CD14-positive monocyte (primary cell): ENCODE data around the gene THSD4. TPM values are rescaled to one million over a fixed set of nuclear protein-coding genes. Genes with fewer than 3 reads are reported as not detected.
A peak's percentile ranks its signal among the peaks of the same experiment; 100 is the strongest.

Experiments used
- DNase-seq, 3 donors: peaks; one replicate each; pipeline ENCODE4 v3.0.0-alpha.2; 2011 to 2022
- H2AFZ ChIP-seq: 2 replicates; pipeline ENCODE4 v1.6.0; 2012; ENCODE audit warnings: mild to moderate bottlenecking, low read depth, low read length, inconsistent platforms; ENCODE audit not compliant: insufficient read depth, poor library complexity, severe bottlenecking
- H3K27ac ChIP-seq, 2 donors: 1 replicate in 1 of 2; 2 replicates in 1 of 2; pipeline ENCODE4 v1.5.1; 2012 to 2013; ENCODE audit warnings: low read length in 2 of 2, control low read depth in 1 of 2, inconsistent platforms in 1 of 2, low read depth in 1 of 2, mild to moderate bottlenecking in 1 of 2
- H3K27me3 ChIP-seq, 2 donors: one replicate each; pipeline versions ENCODE4 v1.6.0 to v1.6.1; 2011 to 2013; ENCODE audit warnings: low read length in 2 of 2; ENCODE audit not compliant: control insufficient read depth in 2 of 2, insufficient read depth in 2 of 2
- H3K36me3 ChIP-seq, 2 donors: replicated peaks in 1 of 2; 1 replicate in 1 of 2; 2 replicates in 1 of 2; pipeline versions ENCODE4 v1.5.1 to v1.6.1; 2012 to 2013; ENCODE audit warnings: low read length in 2 of 2, control low read depth in 1 of 2, inconsistent platforms in 1 of 2, mild to moderate bottlenecking in 1 of 2; ENCODE audit not compliant: insufficient read depth in 2 of 2, control insufficient read depth in 1 of 2
- H3K4me1 ChIP-seq, 2 donors: 1 replicate in 1 of 2; 2 replicates in 1 of 2; pipeline versions ENCODE4 v1.5.1 to v1.6.1; 2012 to 2013; ENCODE audit warnings: low read length in 2 of 2, control low read depth in 1 of 2, inconsistent platforms in 1 of 2, mild to moderate bottlenecking in 1 of 2, moderate library complexity in 1 of 2; ENCODE audit not compliant: insufficient read depth in 2 of 2, control insufficient read depth in 1 of 2
- H3K4me2 ChIP-seq: replicated peaks from 2 replicates; pipeline ENCODE3; 2012; ENCODE audit warnings: low read length, moderate library complexity, mild to moderate bottlenecking; ENCODE audit not compliant: poor library complexity, severe bottlenecking; ENCODE audit errors: extremely low read depth
- H3K4me3 ChIP-seq, 3 experiments: fragments of 200-600 bp in 1 of 3; sonication (generic) in 1 of 3; replicated peaks in 1 of 3; 1 replicate in 2 of 3; 2 replicates in 1 of 3; pipeline ENCODE4 v1.5.1; 2011 to 2013; ENCODE audit warnings: low read length in 3 of 3, mild to moderate bottlenecking in 3 of 3, control low read depth in 2 of 3, low read depth in 2 of 3, inconsistent platforms in 1 of 3, moderate library complexity in 1 of 3
- H3K79me2 ChIP-seq: 2 replicates; pipeline ENCODE4 v1.6.0; 2012; ENCODE audit warnings: mild to moderate bottlenecking, control low read depth, inconsistent platforms, low read length, moderate library complexity; ENCODE audit not compliant: insufficient read depth
- H3K9ac ChIP-seq: 2 replicates; pipeline ENCODE4 v1.6.0; 2017; ENCODE audit warnings: low read length, mild to moderate bottlenecking; ENCODE audit not compliant: insufficient read depth, poor library complexity, severe bottlenecking
- H3K9me3 ChIP-seq, 2 donors: replicated peaks in 1 of 2; 1 replicate in 1 of 2; 2 replicates in 1 of 2; pipeline versions ENCODE4 v1.5.1 to v1.6.1; 2012 to 2013; ENCODE audit warnings: low read length in 2 of 2, control low read depth in 1 of 2; ENCODE audit not compliant: control insufficient read depth in 1 of 2, insufficient read depth in 1 of 2
- H4K20me1 ChIP-seq: 2 replicates; pipeline ENCODE4 v1.6.0; 2012; ENCODE audit warnings: mild to moderate bottlenecking, low read length, control low read depth, moderate library complexity; ENCODE audit not compliant: insufficient read depth
- H3K27ac Mint-ChIP-seq, 7 donors: one replicate each; pipeline ENCODE4 v1.8.0; 2020; ENCODE audit warnings: mild to moderate bottlenecking in 7 of 7, mixed read lengths in 7 of 7, moderate library complexity in 6 of 7, inconsistent platforms in 2 of 7
- H3K27me3 Mint-ChIP-seq, 3 donors: one replicate each; pipeline ENCODE4 v1.8.0; 2021 to 2022; ENCODE audit warnings: low read depth in 3 of 3, mild to moderate bottlenecking in 3 of 3, mixed read lengths in 3 of 3, moderate library complexity in 3 of 3, inconsistent platforms in 1 of 3
- H3K36me3 Mint-ChIP-seq, 2 donors: one replicate each; pipeline ENCODE4 v1.8.0; 2020; ENCODE audit warnings: mixed read lengths in 2 of 2, inconsistent platforms in 1 of 2, mild to moderate bottlenecking in 1 of 2
- H3K4me1 Mint-ChIP-seq: one replicate; pipeline ENCODE4 v1.8.0; 2020; ENCODE audit warnings: mild to moderate bottlenecking, mixed read lengths
- H3K4me3 Mint-ChIP-seq, 2 donors: one replicate each; pipeline ENCODE4 v1.8.0; 2020; ENCODE audit warnings: mild to moderate bottlenecking in 2 of 2, mixed read lengths in 2 of 2, moderate library complexity in 1 of 2
- H3K9me3 Mint-ChIP-seq, 7 donors: one replicate each; pipeline ENCODE4 v1.8.0; 2020 to 2022; ENCODE audit warnings: mixed read lengths in 7 of 7, mild to moderate bottlenecking in 6 of 7, moderate library complexity in 6 of 7, inconsistent platforms in 2 of 7
- WGBS: methylation state at CpG from one replicate; pipeline ENCODE4 v1.1.5; 2013; ENCODE audit warnings: missing lambda C conversion rate; ENCODE audit not compliant: insufficient coverage; 5-methylcytosine and 5-hydroxymethylcytosine counted together
- intact Hi-C, 2 donors: fragments of 100-400 bp; cut with micrococcal nuclease; formaldehyde crosslinking; loops; one replicate each; pipeline versions ENCODE4 v1.15.0 to v1.15.1; 2023
- polyA plus RNA-seq, 3 donors: library from polyadenylated mRNA; depleted of rRNA in 1 of 3; unstranded in 2 of 3; stranded (reverse) in 1 of 3; fragments of 300-500 nt in 2 of 3; fragments of >200 nt in 1 of 3; fragmentation: Illumina TruSeq in 2 of 3; gene quantifications; 1 replicate in 2 of 3; 2 replicates in 1 of 3; pipeline ENCODE4 v1.2.3, GENCODE V29; 2012 to 2021
- TF ChIP-seq, protein P1 (sequence below): fragments of 200-600 bp; IDR thresholded peaks from one replicate; pipeline ENCODE4 v1.8.0; 2022; ENCODE audit warnings: antibody characterized with exemption, mild to moderate bottlenecking

The THSD4 gene
- polyA plus RNA-seq, 3 donors: not detected

DNA sequence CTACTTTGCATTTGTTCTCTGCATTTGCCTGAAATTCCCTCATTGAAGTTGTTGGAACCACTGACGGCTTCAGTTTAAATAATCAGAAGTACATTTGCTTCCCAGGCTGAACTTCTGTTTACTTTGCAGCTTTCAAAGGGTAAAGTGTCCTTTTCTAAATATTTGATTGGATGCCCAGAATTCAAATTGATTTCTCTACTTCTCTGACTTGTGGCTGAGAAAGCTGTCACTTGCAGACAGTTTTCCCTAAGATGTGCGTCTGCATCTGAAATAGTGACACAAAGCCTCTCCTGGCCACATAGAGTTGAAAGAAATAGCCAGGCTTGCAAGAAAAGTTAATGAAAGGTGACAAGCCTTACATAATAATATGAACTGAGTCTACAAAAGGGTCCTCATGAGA is 299.6 kb downstream of the THSD4 start:
- Histone ChIP-seq H3K4me1 (no peaks in the 10 kb centered on the region), H3K27ac (no peak overlapping the region), H2AFZ (no peak overlapping the region), H3K27me3 (peaks cover 0 to 3% of the 10 kb centered on the region in 2 donors), H3K4me2 (no peak overlapping the region), H3K36me3 (no peaks in the 10 kb centered on the region), H3K4me3 (no peak overlapping the region), H3K9ac (no peak overlapping the region), H3K79me2 (no peaks in the 10 kb centered on the region), H4K20me1 (no peaks in the 10 kb centered on the region), H3K9me3 (no peaks in the 10 kb centered on the region)
- WGBS: no CpG with 5 or more reads among the region's 2 CpGs
- peaks cover 0 to 18% (median 4%) of the 10 kb centered on the region in 3 donors for H3K27me3 Mint-ChIP-seq
- no peaks in the 10 kb centered on the region for H3K4me1 Mint-ChIP-seq
- no peaks in the 10 kb centered on the region for H3K36me3 Mint-ChIP-seq
- H3K9me3 Mint-ChIP-seq: peaks cover 0 to 1% (median 0%) of the 10 kb centered on the region in 7 donors
- no peak overlapping the region for H3K27ac Mint-ChIP-seq
- TF ChIP-seq, protein P1, sequence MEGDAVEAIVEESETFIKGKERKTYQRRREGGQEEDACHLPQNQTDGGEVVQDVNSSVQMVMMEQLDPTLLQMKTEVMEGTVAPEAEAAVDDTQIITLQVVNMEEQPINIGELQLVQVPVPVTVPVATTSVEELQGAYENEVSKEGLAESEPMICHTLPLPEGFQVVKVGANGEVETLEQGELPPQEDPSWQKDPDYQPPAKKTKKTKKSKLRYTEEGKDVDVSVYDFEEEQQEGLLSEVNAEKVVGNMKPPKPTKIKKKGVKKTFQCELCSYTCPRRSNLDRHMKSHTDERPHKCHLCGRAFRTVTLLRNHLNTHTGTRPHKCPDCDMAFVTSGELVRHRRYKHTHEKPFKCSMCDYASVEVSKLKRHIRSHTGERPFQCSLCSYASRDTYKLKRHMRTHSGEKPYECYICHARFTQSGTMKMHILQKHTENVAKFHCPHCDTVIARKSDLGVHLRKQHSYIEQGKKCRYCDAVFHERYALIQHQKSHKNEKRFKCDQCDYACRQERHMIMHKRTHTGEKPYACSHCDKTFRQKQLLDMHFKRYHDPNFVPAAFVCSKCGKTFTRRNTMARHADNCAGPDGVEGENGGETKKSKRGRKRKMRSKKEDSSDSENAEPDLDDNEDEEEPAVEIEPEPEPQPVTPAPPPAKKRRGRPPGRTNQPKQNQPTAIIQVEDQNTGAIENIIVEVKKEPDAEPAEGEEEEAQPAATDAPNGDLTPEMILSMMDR: no peak
- intact Hi-C loops: no loop called here
- no peak overlapping the region for H3K4me3 Mint-ChIP-seq
- no peak for DNase-seq

DNA sequence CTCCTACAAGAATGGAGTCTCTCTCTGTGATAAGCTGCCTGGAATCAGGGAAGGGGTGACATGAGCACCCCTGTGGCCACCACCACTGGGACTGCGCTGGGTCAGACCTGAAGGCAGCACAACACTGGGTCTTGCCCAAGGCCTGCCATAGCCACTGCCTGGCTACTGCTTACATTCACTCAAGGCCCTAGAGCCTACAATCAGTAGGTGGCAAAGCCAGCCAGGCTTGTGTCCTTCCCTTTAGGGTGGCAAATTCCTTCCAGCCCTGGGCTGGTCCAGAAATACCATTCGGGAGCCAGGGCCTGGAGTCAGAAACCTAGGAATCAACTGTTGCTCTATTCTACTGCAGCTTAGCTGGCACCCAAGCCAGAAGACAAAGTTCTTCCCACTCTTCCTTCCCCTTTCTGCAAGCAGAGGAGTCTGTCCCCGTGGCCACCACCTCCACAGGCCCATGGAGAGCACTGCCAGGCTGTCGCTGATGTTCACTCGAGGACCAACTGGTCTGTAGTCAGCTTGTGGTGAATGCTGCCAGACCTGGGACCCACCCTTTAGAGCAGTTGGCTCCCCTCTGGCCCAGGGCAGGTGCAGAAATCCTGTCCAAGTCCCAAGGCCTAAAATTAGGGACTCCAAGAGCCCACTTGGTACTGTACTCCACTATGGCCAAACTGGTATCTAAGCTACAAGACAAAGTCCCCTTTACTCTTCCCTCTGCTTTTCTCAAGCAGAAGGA is 307.4 kb downstream of the THSD4 start:
- Histone ChIP-seq H3K79me2 (no peaks in the 10 kb centered on the region), H3K27me3 (no peaks in the 10 kb centered on the region), H3K4me3 (no peak overlapping the region), H2AFZ (no peak overlapping the region), H3K27ac (no peak overlapping the region), H3K4me2 (no peak overlapping the region), H3K4me1 (no peaks in the 10 kb centered on the region), H3K9me3 (no peaks in the 10 kb centered on the region), H3K9ac (no peak overlapping the region), H3K36me3 (no peaks in the 10 kb centered on the region), H4K20me1 (no peaks in the 10 kb centered on the region)
- TF ChIP-seq, protein P1: no peak
- Mint-ChIP-seq H3K27me3 (peaks cover 0 to 14% (median 2%) of the 10 kb centered on the region in 3 donors), H3K36me3 (no peaks in the 10 kb centered on the region), H3K9me3 (no peaks in the 10 kb centered on the region), H3K27ac (peak overlapping the region in 1 of 7 donors; percentile 33), H3K4me3 (no peak overlapping the region), H3K4me1 (no peaks in the 10 kb centered on the region)
- WGBS: 76% methylated on average over 4 of the region's 5 CpGs
- no peak for DNase-seq
- intact Hi-C loops: no loop called here
